ENCODE data around the gene OTOP3. TPM values are rescaled to one million over a fixed set of nuclear protein-coding genes. Genes with fewer than 3 reads are reported as not detected.

The OTOP3 gene
- total RNA-seq, 4 donors from 2014 or later: 1.6 to 3.8 TPM; not detected in 2

DNA sequence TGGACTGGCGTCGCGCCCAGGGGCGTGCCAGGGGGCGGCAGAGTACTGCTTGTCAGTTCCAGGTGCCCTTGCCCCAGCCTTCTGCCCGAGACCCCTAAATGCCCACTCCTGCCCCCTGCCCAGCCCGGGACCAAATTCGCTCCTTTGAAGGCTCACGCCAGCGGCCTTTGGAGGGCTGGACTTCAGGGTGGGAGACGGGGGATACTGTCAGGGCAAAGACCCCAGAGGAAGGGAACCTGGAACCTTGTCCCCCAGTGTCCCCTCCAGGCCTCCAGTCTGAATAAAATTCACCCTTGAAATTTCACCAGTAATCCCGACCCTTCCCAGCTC, 737 bp downstream of the OTOP3 start:
- WGBS, 2 donors (ENCODE audit: low coverage in 1 of 2): 30 to 33% methylated on average over 1 to 10 of the region's 12 CpGs
- Histone ChIP-seq H3K27ac (no peak overlapping the region), H3K9me3 (no peaks in the 10 kb centered on the region), H3K36me3 (no peaks in the 10 kb centered on the region), H3K27me3 (peaks cover 96% of the 10 kb centered on the region), H3K4me1 (peaks cover 0 to 11% (median 9%) of the 10 kb centered on the region in 4 donors), H3K4me3 (no peak overlapping the region)
- TF ChIP-seq CTCF (IDR thresholded peaks at IDR 0.05) (no peak), EP300 (IDR thresholded peaks at IDR 0.05; ENCODE audit: low read depth) (no peak), POLR2AphosphoS5 (IDR thresholded peaks at IDR 0.05) (no peak), POLR2A (IDR thresholded peaks at IDR 0.05) (no peak)
- in situ Hi-C loops (cut with MboI; ENCODE audit: low pct_ligation_motif_present in 1 of 4, low pct_unique_long_range_greater_than_20kb in 1 of 4, low sequenced_read_pairs in 3 of 4): no loop called here
- no peak for DNase-seq
- intact Hi-C loops (cut with DNase I; ENCODE audit: low total_unique reads): no loop called here

DNA sequence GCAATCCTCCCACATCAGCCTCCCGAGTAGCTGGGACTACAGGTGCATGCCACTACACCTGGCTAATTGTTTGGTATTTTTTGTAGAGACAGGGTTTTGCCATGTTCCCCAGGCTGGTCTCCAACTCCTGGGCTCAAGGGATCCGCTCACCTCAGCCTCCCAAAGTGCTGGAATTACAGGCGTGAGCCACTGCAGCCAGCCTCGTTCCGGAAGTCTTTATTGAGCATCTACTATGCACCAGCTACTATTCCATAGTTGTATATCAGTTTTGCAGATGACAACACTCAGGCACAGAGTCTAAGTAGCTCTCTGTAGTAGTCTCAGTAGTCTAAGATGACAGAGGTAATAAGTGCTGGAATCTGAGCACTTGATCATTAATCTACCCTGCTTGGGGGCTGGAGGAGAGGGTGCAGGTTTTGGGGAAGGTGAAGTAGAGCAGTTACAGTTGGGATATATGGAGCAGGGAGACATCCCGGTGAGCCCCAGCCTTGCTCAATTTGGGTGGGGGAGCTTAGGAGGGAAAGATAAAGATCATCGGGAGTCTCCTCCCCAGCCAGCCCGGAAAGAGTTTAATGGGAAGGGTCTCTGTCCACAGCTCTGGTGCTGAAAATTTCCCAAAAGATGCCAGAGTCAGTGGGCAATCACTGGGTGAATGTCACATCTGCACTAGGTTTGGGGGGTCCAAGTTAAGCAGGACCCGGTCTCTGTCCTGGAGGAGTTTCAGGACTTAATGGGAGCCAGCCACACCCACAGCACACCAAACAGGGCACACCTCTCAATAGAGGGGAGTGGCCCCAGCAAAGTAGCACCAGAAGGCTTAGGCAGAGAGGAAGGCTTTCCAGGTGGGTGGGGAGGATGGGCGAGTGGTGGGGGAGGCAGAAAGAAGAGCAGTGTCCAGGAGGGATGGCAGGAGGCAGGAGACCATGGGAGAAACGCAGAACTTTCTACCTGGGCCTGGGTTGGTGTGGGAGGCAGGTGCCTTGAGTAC, 1.7 kb downstream of the OTOP3 start:
- Histone ChIP-seq H3K27me3 (peaks cover 95% of the 10 kb centered on the region), H3K4me1 (peaks cover 0 to 11% (median 9%) of the 10 kb centered on the region in 4 donors), H3K4me3 (no peak overlapping the region), H3K36me3 (no peaks in the 10 kb centered on the region), H3K9me3 (no peaks in the 10 kb centered on the region), H3K27ac (no peak overlapping the region)
- DNase-seq: no peak
- in situ Hi-C loops (cut with MboI; ENCODE audit: low pct_ligation_motif_present in 1 of 4, low pct_unique_long_range_greater_than_20kb in 1 of 4, low sequenced_read_pairs in 3 of 4): no loop called here
- intact Hi-C loops (cut with DNase I; ENCODE audit: low total_unique reads): no loop called here
- 36 to 50% methylated on average over 2 to 11 of the region's 11 CpGs for WGBS, 2 donors (ENCODE audit: low coverage in 1 of 2)
- TF ChIP-seq CTCF (IDR thresholded peaks at IDR 0.05) (no peak), POLR2AphosphoS5 (IDR thresholded peaks at IDR 0.05) (no peak), POLR2A (IDR thresholded peaks at IDR 0.05) (no peak), EP300 (IDR thresholded peaks at IDR 0.05; ENCODE audit: low read depth) (no peak)

DNA sequence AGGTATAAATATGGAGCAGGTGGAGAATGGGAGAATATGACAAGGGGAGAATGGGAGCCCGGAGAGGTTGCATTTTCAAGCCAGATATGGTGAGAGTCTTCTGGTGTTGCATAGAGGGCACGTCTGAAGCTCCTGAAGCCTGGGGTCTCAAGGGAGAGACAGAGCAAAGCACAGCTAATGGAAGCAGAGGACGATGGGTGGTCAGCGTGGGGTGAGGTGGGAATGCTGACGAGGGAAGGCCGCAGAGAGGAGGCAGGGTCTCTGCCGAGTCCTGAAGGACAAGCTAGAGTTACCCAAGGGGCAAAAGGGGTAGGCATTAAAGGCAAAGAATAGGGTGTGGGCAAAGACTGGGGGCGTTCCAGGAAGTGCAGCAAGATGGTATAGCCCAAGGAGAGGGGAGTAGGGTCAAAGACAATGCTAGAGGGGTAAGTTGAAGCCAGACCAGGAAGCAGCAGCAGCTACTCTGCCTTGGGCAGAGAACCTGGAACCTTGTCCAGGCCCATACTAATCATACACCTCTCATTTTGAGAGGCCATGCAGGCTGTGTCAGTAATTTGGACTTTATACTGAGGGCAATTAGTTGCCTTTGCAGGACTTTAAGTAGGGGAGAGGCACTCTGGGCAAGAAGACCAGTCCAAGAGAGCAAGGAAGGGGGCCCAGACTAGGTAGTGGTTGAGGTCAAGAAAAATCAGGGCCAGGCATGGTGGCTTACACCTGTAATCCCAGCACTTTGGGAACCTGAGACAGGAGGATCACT, 2.7 kb downstream of the OTOP3 start:
- no peak overlapping the region for H3K4me3 ChIP-seq
- H3K9me3 ChIP-seq: no peaks in the 10 kb centered on the region
- no peaks in the 10 kb centered on the region for H3K36me3 ChIP-seq
- H3K27ac ChIP-seq: no peak overlapping the region
- peaks cover 0 to 11% (median 9%) of the 10 kb centered on the region in 4 donors for H3K4me1 ChIP-seq
- H3K27me3 ChIP-seq: peaks cover 95% of the 10 kb centered on the region
- 78 to 82% methylated on average over 7 to 8 of the region's 8 CpGs for WGBS, 2 donors (ENCODE audit: low coverage in 1 of 2)
- in situ Hi-C loops (cut with MboI; ENCODE audit: low pct_ligation_motif_present in 1 of 4, low pct_unique_long_range_greater_than_20kb in 1 of 4, low sequenced_read_pairs in 3 of 4) (no loop called here), intact Hi-C loops (cut with DNase I; ENCODE audit: low total_unique reads) (no loop called here)
- TF ChIP-seq CTCF (IDR thresholded peaks at IDR 0.05): no peak
- TF ChIP-seq POLR2A (IDR thresholded peaks at IDR 0.05): no peak
- TF ChIP-seq EP300 (IDR thresholded peaks at IDR 0.05; ENCODE audit: low read depth): no peak
- no peak for TF ChIP-seq POLR2AphosphoS5 (IDR thresholded peaks at IDR 0.05)
- DNase-seq: no peak

GRCh38 chr17:74939534-74939933, 3.8 kb downstream of the OTOP3 start:
- WGBS, 2 donors (ENCODE audit: low coverage in 1 of 2): 33 to 49% methylated on average over 5 to 8 of the region's 8 CpGs
- intact Hi-C loops (cut with DNase I; ENCODE audit: low total_unique reads): no loop called here
- H3K4me3 ChIP-seq: no peak overlapping the region
- no peak overlapping the region for H3K27ac ChIP-seq
- H3K4me1 ChIP-seq: peaks cover 0 to 11% (median 9%) of the 10 kb centered on the region in 4 donors
- H3K9me3 ChIP-seq: no peaks in the 10 kb centered on the region
- TF ChIP-seq CTCF (IDR thresholded peaks at IDR 0.05): no peak
- no peak for TF ChIP-seq POLR2AphosphoS5 (IDR thresholded peaks at IDR 0.05)
- no peak for TF ChIP-seq EP300 (IDR thresholded peaks at IDR 0.05; ENCODE audit: low read depth)
- TF ChIP-seq POLR2A (IDR thresholded peaks at IDR 0.05): no peak
- peaks cover 88% of the 10 kb centered on the region for H3K27me3 ChIP-seq
- no peaks in the 10 kb centered on the region for H3K36me3 ChIP-seq
- in situ Hi-C loops (cut with MboI; ENCODE audit: low pct_ligation_motif_present in 1 of 4, low pct_unique_long_range_greater_than_20kb in 1 of 4, low sequenced_read_pairs in 3 of 4): no loop called here
- no peak for DNase-seq
